K562 (cell line): ENCODE measurements around the gene PKIB. TPM values are rescaled to one million over a fixed set of nuclear protein-coding genes. Genes with fewer than 3 reads are reported as not detected.

Source experiments
- ATAC-seq: fragments of 200-7000 bp; cut with Tn5 transposase; 3 replicates; pipeline ENCODE4 v1.9.1; 2020; ENCODE audit warnings: moderate library complexity
- BruUV-seq: library from RNA; stranded (reverse); fragments of 400-500 nt; replicated peaks from 2 replicates; lab custom pipeline; 2021; lab: Mats Ljungman, UMichigan
- CTCF ChIA-PET: fragments of 300-600 bp; formaldehyde crosslinking; extraction: SDS; loops from one replicate; lab custom pipeline; 2021; ENCODE audit warnings: low intra/inter-chr PET ratio; lab: Yijun Ruan, JAX
- POLR2A ChIA-PET: fragments of 300-600, 350-650 bp; sonication (Branson Sonifier 250); formaldehyde crosslinking; extraction: SDS; loops from one replicate; lab custom pipeline; 2021; ENCODE audit warnings: antibody characterized with exemption, inconsistent platforms; lab: Yijun Ruan, JAX
- DNase-seq, 4 experiments: peaks; one replicate each; pipeline versions ENCODE4 v3.0.0 to v3.0.0-alpha.2; 2011 to 2018; ENCODE audit warnings: low spot score in 3 of 4, mixed read lengths in 3 of 4; ENCODE audit errors: extremely low read depth in 1 of 4
- FAIRE-seq: peaks from 2 replicates; lab custom pipeline; 2011; peaks lifted over from hg19 to GRCh38; lab: Jason Lieb, UNC
- H2AFZ ChIP-seq: 2 replicates; pipeline ENCODE4 v1.6.0; 2011; ENCODE audit warnings: low read depth, low read length, control low read depth, inconsistent platforms
- H3K27ac ChIP-seq: fragments of 200-600 bp; 3 replicates; pipeline ENCODE4 v1.8.0; 2011; ENCODE audit warnings: low read depth, mild to moderate bottlenecking, control low read depth, inconsistent platforms, low read length, moderate library complexity, mixed read lengths; ENCODE audit errors: extremely low read depth
- H3K27me3 ChIP-seq, 2 experiments: fragments of 300-600 bp in 1 of 2; 2 replicates in 1 of 2; 3 replicates in 1 of 2; pipeline versions ENCODE4 v1.6.0 to v1.8.0; 2011; ENCODE audit warnings: inconsistent platforms in 2 of 2, low read length in 2 of 2, mild to moderate bottlenecking in 1 of 2, mixed read lengths in 1 of 2, moderate library complexity in 1 of 2; ENCODE audit not compliant: control insufficient read depth in 2 of 2, insufficient read depth in 2 of 2
- H3K36me3 ChIP-seq: fragments of 300-600 bp; 3 replicates; pipeline ENCODE4 v1.8.0; 2011; ENCODE audit warnings: mild to moderate bottlenecking, low read length, inconsistent platforms; ENCODE audit not compliant: control insufficient read depth, insufficient read depth
- H3K4me1 ChIP-seq, 2 experiments: fragments of 200-600 bp in 1 of 2; replicated peaks in 1 of 2; 2 replicates in 1 of 2; 3 replicates in 1 of 2; pipeline versions ENCODE4 v1.5.1 to v1.8.0; 2011; ENCODE audit warnings: inconsistent platforms in 2 of 2, low read length in 2 of 2, mild to moderate bottlenecking in 1 of 2, mixed read lengths in 1 of 2, moderate library complexity in 1 of 2; ENCODE audit not compliant: control insufficient read depth in 2 of 2, insufficient read depth in 2 of 2
- H3K4me2 ChIP-seq: 2 replicates; pipeline ENCODE4 v1.6.1; 2011; ENCODE audit warnings: low read length, control low read depth, inconsistent platforms, mixed read lengths; ENCODE audit not compliant: insufficient read depth
- H3K4me3 ChIP-seq: fragments of 200-600 bp; sonication (generic), shearing (Covaris generic); 2 replicates; pipeline ENCODE4 v1.5.1; 2016; ENCODE audit warnings: control low read depth, inconsistent platforms
- H3K79me2 ChIP-seq: fragments of 200-600 bp; 3 replicates; pipeline ENCODE4 v1.8.0; 2011; ENCODE audit warnings: low read length, inconsistent platforms; ENCODE audit not compliant: control insufficient read depth, insufficient read depth
- H3K9ac ChIP-seq, 2 experiments: 2 replicates each; pipeline versions ENCODE4 v1.6.0 to v1.6.1; 2011; ENCODE audit warnings: low read depth in 2 of 2, low read length in 2 of 2, control low read depth in 1 of 2, inconsistent platforms in 1 of 2, mild to moderate bottlenecking in 1 of 2, mixed read lengths in 1 of 2; ENCODE audit not compliant: insufficient read depth in 1 of 2
- H3K9me1 ChIP-seq: one replicate; pipeline ENCODE4 v1.6.0; 2011; ENCODE audit warnings: inconsistent platforms, mild to moderate bottlenecking, low read length, moderate library complexity; ENCODE audit not compliant: control insufficient read depth, insufficient read depth
- H3K9me3 ChIP-seq: replicated peaks from 2 replicates; pipeline ENCODE4 v1.5.1; 2011; ENCODE audit warnings: low read depth, low read length, inconsistent platforms; ENCODE audit not compliant: control insufficient read depth, insufficient read depth
- H4K20me1 ChIP-seq: replicated peaks from 2 replicates; pipeline ENCODE4 v1.6.1; 2011; ENCODE audit warnings: low read length, inconsistent platforms, mixed read lengths; ENCODE audit not compliant: control insufficient read depth, insufficient read depth
- ARNT ChIP-seq, 2 experiments: fragments of 450-650 bp; IDR thresholded peaks; 2 replicates each; pipeline ENCODE4 v1.6.1; 2016; ENCODE audit warnings: mild to moderate bottlenecking in 1 of 2
- CBX1 ChIP-seq: sonication (generic); IDR thresholded peaks from 2 replicates; pipeline ENCODE4 v1.6.1; 2016; ENCODE audit warnings: antibody characterized with exemption, low read depth, mild to moderate bottlenecking
- EGR1 ChIP-seq: fragments of 450-650 bp; conservative IDR thresholded peaks from 2 replicates; pipeline ENCODE4 v1.6.1; 2017; ENCODE audit warnings: mild to moderate bottlenecking
- FOSL1 ChIP-seq: fragments of 200-800 bp; sonication (Bioruptor generic); conservative IDR thresholded peaks from 2 replicates; pipeline ENCODE4 v1.6.1; 2016; ENCODE audit warnings: missing genetic modification characterization, missing compliant biosample characterization
- HDAC2 ChIP-seq: fragments of 450-650 bp; IDR thresholded peaks from 2 replicates; pipeline ENCODE4 v1.6.1; 2016; ENCODE audit warnings: mild to moderate bottlenecking
- MAFK ChIP-seq: IDR thresholded peaks from 2 replicates; pipeline ENCODE4 v1.6.1; 2011; ENCODE audit warnings: low read length, improper control_type of control experiment
- NCOR1 ChIP-seq: fragments of 450-650 bp; IDR thresholded peaks from 2 replicates; pipeline ENCODE4 v1.6.1; 2016; ENCODE audit warnings: mild to moderate bottlenecking, moderate library complexity
- SNRNP70 ChIP-seq: fragments of 200-400 bp; formaldehyde crosslinking; optimal IDR thresholded peaks from 2 replicates; pipeline ENCODE3; 2017; ENCODE audit warnings: low read depth, low read length
- XRCC4 ChIP-seq: IDR thresholded peaks from one replicate; pipeline ENCODE4 v1.6.1; 2011; ENCODE audit not compliant: insufficient read depth, insufficient read length; ENCODE audit errors: extremely low read depth
- ZNF174 ChIP-seq: fragments of 250-450 bp; sonication (Bioruptor Pico); IDR thresholded peaks from 2 replicates; pipeline ENCODE4 v1.4.0; 2020; ENCODE audit warnings: mild to moderate bottlenecking
- ZNF507 ChIP-seq: conservative IDR thresholded peaks from 2 replicates; pipeline ENCODE4 v1.6.1; 2017; ENCODE audit warnings: missing genetic modification characterization, missing compliant biosample characterization
- ZNF76 ChIP-seq: fragments of 250-450 bp; sonication (Bioruptor Pico); IDR thresholded peaks from 2 replicates; pipeline ENCODE4 v1.4.0; 2020; ENCODE audit warnings: mild to moderate bottlenecking, moderate library complexity, borderline replicate concordance
- WGBS: fragments of 100-300 bp; shearing (Covaris generic); methylation state at CpG from one replicate; pipeline ENCODE4 v1.1.6; 2016; ENCODE audit warnings: low coverage, mixed read lengths; ENCODE audit not compliant: insufficient coverage; ENCODE audit errors: missing lambda C conversion rate; 5-methylcytosine and 5-hydroxymethylcytosine counted together
- in situ Hi-C: fragments of 300-500 bp; cut with MboI; formaldehyde crosslinking; loops from 4 replicates; pipeline ENCODE4 v1.15.0; 2018; ENCODE audit warnings: inconsistent platforms, mixed read lengths
- intact Hi-C: fragments of 100-400 bp; cut with micrococcal nuclease; formaldehyde crosslinking; loops from 2 replicates; pipeline ENCODE4 v1.14.2; 2022
- polyA plus RNA-seq, 8 experiments: library from polyadenylated mRNA; depleted of rRNA in 4 of 8; stranded (reverse) in 5 of 8; unstranded in 3 of 8; fragments of >200 nt; fragmentation: Nextera tagmentation in 2 of 8; fragmentation: Illumina TruSeq in 1 of 8; extraction: Ambion mirVana in 2 of 8; extraction: Trizol in 1 of 8; gene quantifications; 2 replicates each; pipeline versions ENCODE4 v1.2.1 to v1.2.3, GENCODE V29; 2011 to 2014; ENCODE audit warnings: inconsistent platforms in 1 of 8, missing spikeins in 1 of 8
- total RNA-seq, 7 experiments: library from RNA; depleted of rRNA in 6 of 7; stranded (reverse); fragments of >200 nt in 6 of 7; fragmentation: Illumina TruSeq in 2 of 7; extraction: Trizol in 2 of 7; gene quantifications; 2 replicates each; pipeline versions ENCODE4 v1.2.1 to v1.2.3, GENCODE V29; 2011 to 2021; ENCODE audit warnings: low replicate concordance in 1 of 7
- TF ChIP-seq, protein P1 (sequence below): fragments of 450-650 bp; IDR thresholded peaks from 2 replicates; pipeline ENCODE4 v1.6.1; 2016; ENCODE audit warnings: missing biosample characterization, missing genetic modification characterization
- TF ChIP-seq, protein P2 (sequence below), 2 experiments: fragments of 450-650 bp in 1 of 2; sonication (generic) in 1 of 2; formaldehyde crosslinking; conservative IDR thresholded peaks; 2 replicates each; pipeline versions ENCODE4 v1.4.0 to v1.8.1; 2020 to 2022; ENCODE audit warnings: mild to moderate bottlenecking in 1 of 2, missing genetic modification reagents in 1 of 2

Gene PKIB
- total and polyA plus RNA-seq, 9 of the 15 experiments (the other 6 are each of a cell fraction or from before 2014, with no cell fraction given) = 14.8 to 37.5 (median 27.4) TPM

DNA sequence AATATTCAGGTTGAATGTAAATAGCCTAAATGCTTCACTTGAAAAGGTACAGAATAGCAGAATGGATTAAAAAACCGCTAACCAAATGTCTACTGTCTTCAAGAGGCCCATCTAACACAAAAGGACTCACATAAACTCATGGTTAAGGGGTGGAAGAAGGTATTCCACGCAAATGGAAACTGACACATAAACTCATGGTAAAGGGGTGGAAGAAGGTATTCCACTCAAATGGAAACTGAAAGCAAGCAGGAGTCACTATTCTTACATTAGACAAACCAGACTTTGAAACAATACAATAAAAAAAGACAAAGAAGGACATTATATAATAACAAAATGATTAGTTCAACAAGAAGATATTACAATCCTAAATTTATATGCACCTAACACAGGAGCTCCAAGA is 38.3 kb upstream of the PKIB start:
- no peak for FAIRE-seq
- in situ Hi-C loops = no loop called here
- no peak overlapping the region for H2AFZ ChIP-seq
- no TSS peak for BruUV-seq
- intact Hi-C loops = no loop called here
- no peaks in the 10 kb centered on the region; a peak in 1 of 5 replicates for H3K4me1 ChIP-seq
- ChIA-PET POLR2A (interaction anchor here (0.5 kb wide), 1 partner anchor 65 kb away, joined by 3 read pairs; no protein-coding TSS in a partner anchor), CTCF (no interaction called here)
- no peaks in the 10 kb centered on the region for H4K20me1 ChIP-seq
- no peaks in the 10 kb centered on the region for H3K79me2 ChIP-seq
- TF ChIP-seq ZNF174 (no peak), HDAC2 (no peak), XRCC4 (no peak)
- 31% methylated on average over 2 of the region's 2 CpGs for WGBS
- no peak for ATAC-seq
- H3K4me3 ChIP-seq = no peak overlapping the region
- H3K9ac ChIP-seq = no peak overlapping the region
- no peak overlapping the region for H3K4me2 ChIP-seq
- peaks cover 2% of the 10 kb centered on the region for H3K9me3 ChIP-seq
- no peak overlapping the region for H3K27ac ChIP-seq
- DNase-seq = no peak
- H3K9me1 ChIP-seq = no peaks in the 10 kb centered on the region
- no peaks in the 10 kb centered on the region for H3K27me3 ChIP-seq
- H3K36me3 ChIP-seq = no peaks in the 10 kb centered on the region

DNA sequence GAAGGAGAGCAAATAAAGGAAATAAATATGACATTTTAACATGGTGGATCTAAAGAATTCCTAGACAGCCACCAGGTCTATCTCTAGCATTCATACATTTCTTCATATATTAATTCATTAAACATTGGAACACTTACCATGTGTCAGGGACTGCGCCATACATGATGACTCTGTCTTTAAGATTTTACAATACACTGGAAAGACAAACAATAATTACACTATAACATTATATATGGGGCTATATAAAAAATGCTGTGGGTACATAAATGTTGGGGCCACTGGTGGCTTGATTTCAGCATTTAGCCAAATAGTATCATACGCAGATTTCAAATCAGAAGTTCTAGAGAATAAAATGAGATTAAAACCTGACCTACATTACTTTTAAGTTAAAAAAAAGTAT is 33.3 kb upstream of the PKIB start:
- Histone ChIP-seq H3K36me3 (no peaks in the 10 kb centered on the region), H4K20me1 (no peaks in the 10 kb centered on the region), H3K9ac (no peak overlapping the region), H3K9me1 (no peaks in the 10 kb centered on the region), H2AFZ (no peak overlapping the region), H3K4me3 (no peak overlapping the region), H3K4me2 (no peak overlapping the region), H3K79me2 (no peaks in the 10 kb centered on the region), H3K4me1 (no peaks in the 10 kb centered on the region), H3K27me3 (no peaks in the 10 kb centered on the region), H3K27ac (no peak overlapping the region), H3K9me3 (no peaks in the 10 kb centered on the region; the same call in 1 of the 2 replicates)
- CTCF ChIA-PET = no interaction called here
- POLR2A ChIA-PET = no interaction called here
- 50% methylated on average over 2 of the region's 2 CpGs for WGBS
- no peak for FAIRE-seq
- no TSS peak for BruUV-seq
- TF ChIP-seq SNRNP70 (no peak), FOSL1 (no peak), CBX1 (no peak), MAFK (no peak), ZNF507 (tag) (no peak), EGR1 (no peak), ZNF76 (CRISPR knock-in tag) (no peak), NCOR1 (no peak), ARNT (IDR thresholded peaks at IDR 0.05) (no peak)
- TF ChIP-seq, protein P1, sequence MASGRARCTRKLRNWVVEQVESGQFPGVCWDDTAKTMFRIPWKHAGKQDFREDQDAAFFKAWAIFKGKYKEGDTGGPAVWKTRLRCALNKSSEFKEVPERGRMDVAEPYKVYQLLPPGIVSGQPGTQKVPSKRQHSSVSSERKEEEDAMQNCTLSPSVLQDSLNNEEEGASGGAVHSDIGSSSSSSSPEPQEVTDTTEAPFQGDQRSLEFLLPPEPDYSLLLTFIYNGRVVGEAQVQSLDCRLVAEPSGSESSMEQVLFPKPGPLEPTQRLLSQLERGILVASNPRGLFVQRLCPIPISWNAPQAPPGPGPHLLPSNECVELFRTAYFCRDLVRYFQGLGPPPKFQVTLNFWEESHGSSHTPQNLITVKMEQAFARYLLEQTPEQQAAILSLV (tag) = no peak
- TF ChIP-seq, protein P2, sequence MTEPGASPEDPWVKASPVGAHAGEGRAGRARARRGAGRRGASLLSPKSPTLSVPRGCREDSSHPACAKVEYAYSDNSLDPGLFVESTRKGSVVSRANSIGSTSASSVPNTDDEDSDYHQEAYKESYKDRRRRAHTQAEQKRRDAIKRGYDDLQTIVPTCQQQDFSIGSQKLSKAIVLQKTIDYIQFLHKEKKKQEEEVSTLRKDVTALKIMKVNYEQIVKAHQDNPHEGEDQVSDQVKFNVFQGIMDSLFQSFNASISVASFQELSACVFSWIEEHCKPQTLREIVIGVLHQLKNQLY (CRISPR knock-in tag; conservative IDR thresholded peaks at IDR 0.05) = no peak
- no peak for ATAC-seq
- DNase-seq = no peak
- intact Hi-C loops (no loop called here), in situ Hi-C loops (no loop called here)
